ENCODE measurements around the gene PGLYRP2. TPM values are rescaled to one million over a fixed set of nuclear protein-coding genes. Genes with fewer than 3 reads are reported as not detected.

PGLYRP2 gene
- total and polyA plus RNA-seq, 2 of the 13 experiments (the other 11 are each of a cell fraction or from before 2014, with no cell fraction given): 0.04 to 1.0 TPM

DNA sequence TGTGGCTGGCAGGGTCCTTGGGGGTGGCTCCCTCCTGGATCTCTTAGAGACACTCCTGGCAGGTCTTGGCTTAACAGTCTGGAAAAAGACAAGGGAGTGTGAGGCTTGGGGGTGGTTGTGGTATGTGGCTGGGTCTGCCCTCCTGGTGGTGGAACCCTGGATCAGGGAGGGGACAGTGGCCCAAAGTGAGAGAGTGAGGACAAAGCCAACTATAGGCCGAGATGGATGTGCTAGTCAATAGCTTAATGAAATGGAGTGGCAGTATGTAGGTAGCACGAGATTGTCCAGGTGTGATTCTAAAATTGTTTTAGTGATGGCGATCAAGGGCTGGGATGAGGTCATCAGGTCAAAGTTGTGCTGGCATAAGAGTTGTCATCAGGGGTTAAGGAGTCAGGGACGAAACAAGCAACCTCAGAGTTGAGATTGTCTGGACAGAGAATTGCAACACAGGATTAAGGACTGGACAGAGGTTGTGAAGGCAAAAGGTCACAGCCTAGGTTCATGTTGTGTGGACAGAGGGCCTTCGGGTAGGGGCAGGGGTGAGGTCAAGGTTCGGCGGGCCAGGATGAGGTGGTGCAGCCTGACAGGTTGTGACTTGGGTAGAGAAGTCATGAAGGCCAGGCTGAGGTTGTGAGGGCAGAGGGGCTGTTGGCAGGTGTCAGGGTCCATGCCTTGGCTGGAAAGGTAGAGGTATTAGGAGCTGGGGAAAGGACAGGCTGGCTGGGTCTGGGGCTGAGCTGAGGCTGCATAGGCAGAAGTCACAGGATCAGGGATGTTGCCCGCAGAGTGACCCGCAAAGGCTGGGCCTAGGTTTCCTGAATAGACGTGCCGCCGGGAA is 10.4 kb downstream of the PGLYRP2 start (continued):
- TF ChIP-seq DRAP1 (CRISPR knock-in tag; IDR thresholded peaks at IDR 0.05) (no peak), PREB (CRISPR knock-in tag; IDR thresholded peaks at IDR 0.05) (no peak), FOXK2 (IDR thresholded peaks at IDR 0.05) (no peak), ZBTB7A (CRISPR knock-in tag; IDR thresholded peaks at IDR 0.05) (no peak), ZNF224 (CRISPR knock-in tag; IDR thresholded peaks at IDR 0.05) (no peak), AGO1 (IDR thresholded peaks at IDR 0.05; ENCODE audit: low read depth, low read length, poor library complexity, severe bottlenecking) (no peak), FOSL1 (CRISPR knock-in tag; IDR thresholded peaks at IDR 0.05; ENCODE audit: borderline replicate concordance) (no peak), ZNF225 (CRISPR knock-in tag; IDR thresholded peaks at IDR 0.05) (no peak), PCBP2 (optimal IDR thresholded peaks at IDR 0.05; ENCODE audit: low read depth, low read length, poor library complexity, severe bottlenecking) (no peak), ZNF761 (CRISPR knock-in tag; conservative IDR thresholded peaks at IDR 0.05) (no peak), MAF1 (CRISPR knock-in tag; IDR thresholded peaks at IDR 0.05; ENCODE audit: borderline replicate concordance) (no peak), ZNF773 (CRISPR knock-in tag; IDR thresholded peaks at IDR 0.05; ENCODE audit: borderline replicate concordance) (no peak), SYNCRIP (IDR thresholded peaks at IDR 0.05; ENCODE audit: insufficient read depth, low read depth, low read length) (no peak), CHD4 (IDR thresholded peaks at IDR 0.05; ENCODE audit: borderline replicate concordance, low read length) (no peak), AHR (CRISPR knock-in tag; IDR thresholded peaks at IDR 0.05) (no peak), FOXK1 (CRISPR knock-in tag; IDR thresholded peaks at IDR 0.05; ENCODE audit: borderline replicate concordance, low read depth) (peak; percentile 38; the same call in 1 of the 2 replicates), JUND (CRISPR knock-in tag; IDR thresholded peaks at IDR 0.05) (no peak), KDM5B (CRISPR knock-in tag; IDR thresholded peaks at IDR 0.05; ENCODE audit: borderline replicate concordance) (no peak), ZNF713 (CRISPR knock-in tag; IDR thresholded peaks at IDR 0.05) (no peak), CREM (IDR thresholded peaks at IDR 0.05) (no peak; the same call in 1 of the 2 replicates), CREM (CRISPR knock-in tag; IDR thresholded peaks at IDR 0.05) (no peak), ZFP1 (CRISPR knock-in tag; IDR thresholded peaks at IDR 0.05) (no peak), RXRB (CRISPR knock-in tag; IDR thresholded peaks at IDR 0.05; ENCODE audit: borderline replicate concordance) (peak; percentile 62), ZNF468 (CRISPR knock-in tag; IDR thresholded peaks at IDR 0.05) (no peak), HNF4A (CRISPR knock-in tag; IDR thresholded peaks at IDR 0.05) (peak; percentile 95), SAFB2 (CRISPR knock-in tag; IDR thresholded peaks at IDR 0.05; ENCODE audit: borderline replicate concordance, low read depth) (no peak), CENPT (CRISPR knock-in tag; IDR thresholded peaks at IDR 0.05; ENCODE audit: low read depth) (no peak), SIX1 (CRISPR knock-in tag; IDR thresholded peaks at IDR 0.05; ENCODE audit: borderline replicate concordance) (no peak), ZBTB42 (CRISPR knock-in tag; IDR thresholded peaks at IDR 0.05) (no peak)
- TF ChIP-seq, protein P1, sequence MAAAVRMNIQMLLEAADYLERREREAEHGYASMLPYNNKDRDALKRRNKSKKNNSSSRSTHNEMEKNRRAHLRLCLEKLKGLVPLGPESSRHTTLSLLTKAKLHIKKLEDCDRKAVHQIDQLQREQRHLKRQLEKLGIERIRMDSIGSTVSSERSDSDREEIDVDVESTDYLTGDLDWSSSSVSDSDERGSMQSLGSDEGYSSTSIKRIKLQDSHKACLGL (CRISPR knock-in tag; IDR thresholded peaks at IDR 0.05): no peak
- TF ChIP-seq, protein P2, sequence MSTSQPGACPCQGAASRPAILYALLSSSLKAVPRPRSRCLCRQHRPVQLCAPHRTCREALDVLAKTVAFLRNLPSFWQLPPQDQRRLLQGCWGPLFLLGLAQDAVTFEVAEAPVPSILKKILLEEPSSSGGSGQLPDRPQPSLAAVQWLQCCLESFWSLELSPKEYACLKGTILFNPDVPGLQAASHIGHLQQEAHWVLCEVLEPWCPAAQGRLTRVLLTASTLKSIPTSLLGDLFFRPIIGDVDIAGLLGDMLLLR (CRISPR knock-in tag; IDR thresholded peaks at IDR 0.05): no peak
